Measurements from ENCODE around the gene GALNT17.

GRCh38 chr7:71637578-71637977 lies 505.6 kb downstream of the GALNT17 start:
- no peak for TF ChIP-seq POLR2A (IDR thresholded peaks at IDR 0.05)
- TF ChIP-seq CTCF (IDR thresholded peaks at IDR 0.05), result no peak

All from prostate gland (tissue), 2 donors.